ENCODE data around the gene DCAF6.

- TF ChIP-seq, protein P1, sequence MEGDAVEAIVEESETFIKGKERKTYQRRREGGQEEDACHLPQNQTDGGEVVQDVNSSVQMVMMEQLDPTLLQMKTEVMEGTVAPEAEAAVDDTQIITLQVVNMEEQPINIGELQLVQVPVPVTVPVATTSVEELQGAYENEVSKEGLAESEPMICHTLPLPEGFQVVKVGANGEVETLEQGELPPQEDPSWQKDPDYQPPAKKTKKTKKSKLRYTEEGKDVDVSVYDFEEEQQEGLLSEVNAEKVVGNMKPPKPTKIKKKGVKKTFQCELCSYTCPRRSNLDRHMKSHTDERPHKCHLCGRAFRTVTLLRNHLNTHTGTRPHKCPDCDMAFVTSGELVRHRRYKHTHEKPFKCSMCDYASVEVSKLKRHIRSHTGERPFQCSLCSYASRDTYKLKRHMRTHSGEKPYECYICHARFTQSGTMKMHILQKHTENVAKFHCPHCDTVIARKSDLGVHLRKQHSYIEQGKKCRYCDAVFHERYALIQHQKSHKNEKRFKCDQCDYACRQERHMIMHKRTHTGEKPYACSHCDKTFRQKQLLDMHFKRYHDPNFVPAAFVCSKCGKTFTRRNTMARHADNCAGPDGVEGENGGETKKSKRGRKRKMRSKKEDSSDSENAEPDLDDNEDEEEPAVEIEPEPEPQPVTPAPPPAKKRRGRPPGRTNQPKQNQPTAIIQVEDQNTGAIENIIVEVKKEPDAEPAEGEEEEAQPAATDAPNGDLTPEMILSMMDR (IDR thresholded peaks at IDR 0.05; ENCODE audit: insufficient read depth, low read length, poor library complexity, severe bottlenecking), result no peak
- TF ChIP-seq EZH2phosphoT487 (conservative IDR thresholded peaks at IDR 0.05; ENCODE audit: low read length), result no peak
These were observed 31.3 kb upstream of the DCAF6 start for GRCh38 chr1:167905182-167905581.

Measured in SU-DHL-6 (cell line).